Adrenal gland (tissue), 5 donors: Measurements from ENCODE around the gene LENG9.

Experiments used
- POLR2A ChIP-seq, 2 donors: fragments of 450-650 bp; IDR thresholded peaks; one replicate each; pipeline ENCODE4 v1.6.1; 2017; ENCODE audit warnings: antibody characterized with exemption in 2 of 2, mild to moderate bottlenecking in 2 of 2, moderate library complexity in 1 of 2
- TF ChIP-seq, protein P1 (sequence below), 6 experiments: fragments of 450-650 bp in 4 of 6; fragments of 200-600 bp in 2 of 6; sonication (generic) in 1 of 6; IDR thresholded peaks; 1 replicate in 5 of 6; 2 replicates in 1 of 6; pipeline versions ENCODE4 v1.5.1 to v1.8.0; 2016 to 2021; ENCODE audit warnings: antibody characterized with exemption in 6 of 6, mild to moderate bottlenecking in 2 of 6, moderate library complexity in 1 of 6
- donor health status: DM: no; HTN: no; CAD: no.

DNA sequence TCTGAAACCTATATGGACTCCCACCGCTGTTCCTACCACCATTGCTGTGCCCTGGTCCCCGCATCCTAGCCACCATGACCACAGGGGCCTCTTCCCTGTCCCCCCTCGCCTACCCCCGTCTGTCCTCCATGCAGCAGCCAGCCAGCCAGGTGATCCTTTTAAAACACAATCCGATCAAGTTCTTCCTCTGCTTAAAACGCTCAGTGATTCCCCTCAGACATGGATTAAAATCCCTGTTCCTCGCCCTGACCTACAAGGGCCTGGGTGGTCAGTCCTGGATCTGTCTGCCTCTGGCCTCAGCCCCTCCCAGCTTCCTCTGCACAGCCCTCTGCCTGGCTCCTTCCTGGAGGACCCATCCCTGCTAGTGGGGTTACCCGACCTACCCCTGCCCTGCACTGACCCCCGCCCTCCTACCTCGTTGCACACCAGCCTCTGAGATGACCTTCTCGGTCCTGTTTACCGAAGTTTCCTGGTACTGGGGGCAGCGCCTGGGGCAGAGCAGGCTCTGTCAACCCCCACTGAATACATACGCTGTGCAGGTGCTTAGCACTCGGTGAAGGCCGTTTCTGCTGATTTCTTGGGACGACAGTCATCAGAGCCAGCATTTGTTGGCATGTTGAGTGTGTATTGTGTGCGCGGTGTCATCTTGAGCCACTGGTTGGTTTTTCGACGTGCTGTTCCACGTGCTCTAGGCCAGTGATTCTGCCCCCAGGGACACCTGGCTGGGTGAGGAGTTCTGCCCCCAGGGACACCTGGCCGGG is 29.3 kb downstream of the LENG9 start:
- TF ChIP-seq, protein P1, sequence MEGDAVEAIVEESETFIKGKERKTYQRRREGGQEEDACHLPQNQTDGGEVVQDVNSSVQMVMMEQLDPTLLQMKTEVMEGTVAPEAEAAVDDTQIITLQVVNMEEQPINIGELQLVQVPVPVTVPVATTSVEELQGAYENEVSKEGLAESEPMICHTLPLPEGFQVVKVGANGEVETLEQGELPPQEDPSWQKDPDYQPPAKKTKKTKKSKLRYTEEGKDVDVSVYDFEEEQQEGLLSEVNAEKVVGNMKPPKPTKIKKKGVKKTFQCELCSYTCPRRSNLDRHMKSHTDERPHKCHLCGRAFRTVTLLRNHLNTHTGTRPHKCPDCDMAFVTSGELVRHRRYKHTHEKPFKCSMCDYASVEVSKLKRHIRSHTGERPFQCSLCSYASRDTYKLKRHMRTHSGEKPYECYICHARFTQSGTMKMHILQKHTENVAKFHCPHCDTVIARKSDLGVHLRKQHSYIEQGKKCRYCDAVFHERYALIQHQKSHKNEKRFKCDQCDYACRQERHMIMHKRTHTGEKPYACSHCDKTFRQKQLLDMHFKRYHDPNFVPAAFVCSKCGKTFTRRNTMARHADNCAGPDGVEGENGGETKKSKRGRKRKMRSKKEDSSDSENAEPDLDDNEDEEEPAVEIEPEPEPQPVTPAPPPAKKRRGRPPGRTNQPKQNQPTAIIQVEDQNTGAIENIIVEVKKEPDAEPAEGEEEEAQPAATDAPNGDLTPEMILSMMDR (IDR thresholded peaks at IDR 0.05) = no peak
- TF ChIP-seq POLR2A (IDR thresholded peaks at IDR 0.05) = no peak
